SW 1271 (cell line): ENCODE measurements around the gene OBSCN.

Experiments
- DNase-seq, 2 experiments: peaks; one replicate each; lab custom pipeline; 2025; lab: John Stamatoyannopoulos, UW

Gene OBSCN

GRCh38 chr1:228323401-228323800 lies 115.6 kb downstream of the OBSCN start:
- no peak for DNase-seq

GRCh38 chr1:228325267-228325666 lies 117.4 kb downstream of the OBSCN start:
- no peak for DNase-seq

DNA sequence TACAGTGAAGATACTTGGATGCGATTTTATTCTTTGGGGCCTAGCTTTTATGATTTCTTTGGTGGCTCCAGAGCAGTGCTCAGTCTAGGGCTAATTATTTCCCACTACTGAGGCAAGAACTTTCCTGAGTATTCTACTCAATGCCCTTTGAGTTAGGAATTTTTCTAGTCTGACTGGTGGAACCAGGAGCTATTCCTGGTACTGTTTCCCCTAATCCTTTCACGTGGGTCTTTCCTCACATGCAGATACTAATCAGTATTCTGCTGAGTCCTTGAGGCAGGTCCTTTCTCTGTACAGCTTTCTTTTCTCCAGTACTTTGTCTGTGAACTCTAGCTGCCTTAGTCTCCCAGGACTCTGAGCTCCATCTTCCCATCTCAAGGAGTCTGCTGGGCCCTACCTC lies 122.0 kb downstream of the OBSCN start:
- no peak for DNase-seq

GRCh38 chr1:228332797-228333738 lies 125.2 kb downstream of the OBSCN start:
- DNase-seq = no peak

DNA sequence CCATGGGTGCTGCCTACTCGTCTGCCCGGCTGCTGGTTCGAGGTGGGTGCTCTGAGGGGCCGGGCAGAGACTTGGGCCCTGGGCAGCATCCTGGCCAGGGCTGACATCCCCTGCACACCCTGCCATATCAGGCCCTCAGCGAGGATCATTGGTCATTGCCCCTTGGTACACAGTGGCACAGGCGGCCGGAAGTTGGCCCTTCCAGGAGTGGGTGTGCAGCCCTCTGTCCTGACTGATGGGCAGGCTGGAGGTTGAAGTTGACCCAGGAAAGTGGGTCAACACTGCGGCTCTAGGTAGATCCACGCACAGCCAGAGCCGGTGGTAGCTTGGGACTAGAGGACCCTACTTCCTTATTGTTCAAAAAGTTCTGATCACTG lies 125.9 kb downstream of the OBSCN start:
- no peak for DNase-seq

DNA sequence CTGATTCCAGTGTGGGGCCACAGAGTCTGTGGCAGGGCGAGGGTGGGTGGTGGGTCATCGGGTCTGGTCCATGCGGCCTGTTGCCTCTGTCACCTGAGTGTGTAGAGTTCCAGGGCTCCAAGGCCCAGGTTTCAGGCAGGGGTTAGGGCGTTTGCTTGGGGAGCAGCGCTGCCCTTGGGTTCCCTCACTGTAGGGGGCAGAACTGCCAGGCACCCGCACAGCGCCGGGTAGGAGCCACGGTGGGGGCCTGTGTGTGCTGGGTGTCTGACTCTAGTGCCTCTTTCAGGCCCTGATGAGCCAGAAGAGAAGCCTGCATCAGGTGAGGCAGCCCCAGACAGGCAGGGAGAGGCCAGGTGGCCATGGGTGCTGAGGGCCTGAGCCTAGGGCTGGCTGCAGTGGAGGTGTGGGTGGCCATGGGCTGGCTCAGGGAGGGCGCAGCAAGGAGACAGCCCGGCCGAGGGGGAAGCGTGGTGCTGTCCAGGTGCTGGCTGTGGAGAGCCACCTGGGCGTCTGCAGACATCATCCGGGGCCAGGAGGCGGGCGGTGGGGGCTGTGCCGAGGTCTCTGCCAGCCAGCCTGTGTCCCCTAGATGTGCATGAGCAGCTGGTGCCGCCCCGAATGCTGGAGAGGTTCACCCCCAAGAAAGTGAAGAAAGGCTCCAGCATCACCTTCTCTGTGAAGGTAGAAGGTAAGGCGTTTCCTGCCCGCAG lies 126.5 kb downstream of the OBSCN start:
- no peak for DNase-seq

DNA sequence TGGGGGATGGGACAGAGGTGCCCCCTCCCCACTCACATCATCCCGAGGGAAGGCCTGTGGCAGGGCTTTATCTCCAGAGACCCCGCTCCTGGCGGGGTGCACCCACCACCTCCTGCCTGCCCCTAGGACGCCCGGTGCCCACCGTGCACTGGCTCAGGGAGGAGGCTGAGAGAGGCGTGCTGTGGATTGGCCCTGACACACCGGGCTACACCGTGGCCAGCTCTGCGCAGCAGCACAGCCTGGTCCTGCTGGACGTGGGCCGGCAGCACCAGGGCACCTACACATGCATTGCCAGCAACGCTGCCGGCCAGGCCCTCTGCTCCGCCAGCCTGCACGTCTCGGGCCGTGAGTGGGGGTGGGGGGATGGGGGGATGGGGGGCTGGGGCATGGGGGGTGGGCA lies 127.1 kb downstream of the OBSCN start:
- no peak for DNase-seq

GRCh38 chr1:228335406-228336307 lies 127.8 kb downstream of the OBSCN start:
- no peak for DNase-seq

- DNase-seq = no peak
Observed at GRCh38 chr1:228336308-228337030, 128.6 kb downstream of the OBSCN start.

DNA sequence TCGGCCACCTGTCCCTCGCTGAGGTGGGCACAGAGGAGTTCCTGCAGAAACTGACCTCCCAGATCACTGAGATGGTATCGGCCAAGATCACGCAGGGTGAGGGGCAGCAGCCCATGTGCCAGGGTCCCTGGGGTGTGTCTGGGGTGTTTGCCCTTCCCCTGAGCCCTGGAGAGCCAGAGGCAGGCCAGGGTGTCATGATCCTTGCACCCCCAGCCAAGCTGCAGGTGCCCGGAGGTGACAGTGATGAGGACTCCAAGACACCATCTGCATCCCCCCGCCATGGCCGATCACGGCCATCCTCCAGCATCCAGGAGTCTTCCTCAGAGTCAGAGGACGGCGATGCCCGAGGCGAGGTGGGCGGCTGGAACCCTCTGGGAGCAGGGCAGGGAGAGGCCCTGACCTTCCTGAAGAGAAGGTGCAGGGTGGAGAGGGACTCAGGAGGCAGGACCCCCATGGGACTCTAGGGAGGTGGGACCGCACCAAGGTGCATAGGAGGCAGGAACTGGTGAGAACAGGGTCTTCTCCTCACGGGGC lies 129.3 kb downstream of the OBSCN start:
- DNase-seq = no peak

DNA sequence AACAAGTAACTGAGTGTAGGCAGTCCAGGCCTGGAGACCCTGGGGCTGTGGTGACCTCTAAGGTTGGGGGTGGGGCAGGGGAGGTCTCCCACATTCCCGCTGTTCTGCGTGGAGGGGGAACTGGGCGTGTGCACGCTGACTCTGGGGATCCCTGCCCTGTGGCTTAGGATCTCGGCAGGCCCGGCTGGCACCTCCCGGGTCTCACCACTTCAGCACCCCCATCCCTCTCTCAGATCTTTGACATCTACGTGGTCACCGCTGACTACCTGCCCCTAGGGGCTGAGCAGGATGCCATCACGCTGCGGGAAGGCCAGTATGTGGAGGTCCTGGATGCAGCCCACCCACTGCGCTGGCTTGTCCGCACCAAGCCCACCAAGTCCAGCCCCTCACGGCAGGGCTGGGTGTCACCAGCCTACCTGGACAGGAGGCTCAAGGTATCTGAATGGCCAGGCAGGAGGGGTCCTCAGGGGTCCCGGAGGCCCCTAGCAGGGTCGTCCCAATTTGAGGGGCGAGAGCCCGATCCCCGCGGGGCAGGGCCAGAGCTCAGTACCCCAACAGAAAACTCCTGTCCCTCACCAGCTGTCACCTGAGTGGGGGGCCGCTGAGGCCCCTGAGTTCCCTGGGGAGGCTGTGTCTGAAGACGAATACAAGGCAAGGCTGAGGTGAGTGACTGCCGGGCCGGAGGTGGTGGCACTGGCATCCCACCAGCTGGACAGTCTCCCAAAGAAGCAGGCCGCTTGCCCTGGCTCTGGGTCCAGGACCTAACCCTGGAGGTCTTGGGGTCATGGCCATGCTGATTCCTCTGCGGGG lies 130.1 kb downstream of the OBSCN start:
- no peak for DNase-seq

DNA sequence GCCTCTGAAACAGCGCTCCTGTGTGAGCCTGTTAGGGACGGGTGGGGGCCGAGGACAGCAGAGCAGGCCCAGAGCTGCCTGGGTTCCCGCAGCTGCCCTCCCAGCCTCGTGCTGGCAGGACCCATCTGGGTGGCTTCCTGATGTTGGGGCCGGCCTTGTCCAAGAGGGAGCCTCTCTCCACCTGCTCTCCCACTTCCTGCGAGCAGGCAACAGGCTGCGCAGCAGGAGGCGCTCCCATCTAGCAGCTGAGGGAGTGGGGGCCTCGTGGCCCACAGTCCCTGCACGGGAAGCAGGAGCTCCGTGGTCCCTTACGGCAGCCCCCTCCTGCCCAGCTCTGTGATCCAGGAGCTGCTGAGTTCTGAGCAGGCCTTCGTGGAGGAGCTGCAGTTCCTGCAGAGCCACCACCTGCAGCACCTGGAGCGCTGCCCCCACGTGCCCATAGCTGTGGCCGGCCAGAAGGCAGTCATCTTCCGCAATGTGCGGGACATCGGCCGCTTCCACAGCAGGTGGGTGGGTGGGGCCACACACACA lies 130.7 kb downstream of the OBSCN start:
- no peak for DNase-seq

- DNase-seq = no peak
Observed at GRCh38 chr1:228339059-228339704, 131.3 kb downstream of the OBSCN start.

- no peak for DNase-seq
Observed at GRCh38 chr1:228339766-228340685, 132.2 kb downstream of the OBSCN start.

DNA sequence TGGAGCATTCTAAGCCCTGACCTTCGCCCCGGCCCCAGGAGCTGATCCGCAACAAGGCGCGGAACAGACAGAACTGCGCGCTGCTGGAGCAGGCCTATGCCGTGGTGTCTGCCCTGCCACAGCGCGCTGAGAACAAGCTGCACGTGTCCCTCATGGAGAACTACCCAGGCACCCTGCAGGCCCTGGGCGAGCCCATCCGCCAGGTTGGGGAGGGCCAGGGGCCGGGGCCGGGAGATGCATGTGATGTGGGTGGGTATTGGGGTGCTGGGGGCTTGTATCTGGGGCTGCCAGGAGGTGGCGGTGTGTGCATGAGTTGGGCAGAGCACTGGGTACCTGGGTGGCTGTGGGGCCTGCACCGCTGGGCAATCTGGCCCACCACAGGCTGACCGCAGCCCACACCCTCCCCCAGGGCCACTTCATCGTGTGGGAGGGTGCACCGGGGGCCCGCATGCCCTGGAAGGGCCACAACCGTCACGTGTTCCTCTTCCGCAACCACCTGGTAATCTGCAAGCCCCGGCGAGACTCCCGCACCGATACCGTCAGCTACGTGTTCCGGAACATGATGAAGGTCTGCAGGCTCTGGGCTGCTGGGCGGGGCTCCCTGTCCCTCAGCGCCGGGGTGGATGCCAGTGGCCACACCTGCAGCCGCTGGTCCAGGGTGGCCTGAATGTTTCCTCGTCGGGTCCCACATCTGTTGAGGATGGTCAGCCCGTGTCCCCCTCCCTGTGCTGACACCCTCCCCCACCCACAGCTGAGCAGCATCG lies 133.0 kb downstream of the OBSCN start:
- DNase-seq = no peak

DNA sequence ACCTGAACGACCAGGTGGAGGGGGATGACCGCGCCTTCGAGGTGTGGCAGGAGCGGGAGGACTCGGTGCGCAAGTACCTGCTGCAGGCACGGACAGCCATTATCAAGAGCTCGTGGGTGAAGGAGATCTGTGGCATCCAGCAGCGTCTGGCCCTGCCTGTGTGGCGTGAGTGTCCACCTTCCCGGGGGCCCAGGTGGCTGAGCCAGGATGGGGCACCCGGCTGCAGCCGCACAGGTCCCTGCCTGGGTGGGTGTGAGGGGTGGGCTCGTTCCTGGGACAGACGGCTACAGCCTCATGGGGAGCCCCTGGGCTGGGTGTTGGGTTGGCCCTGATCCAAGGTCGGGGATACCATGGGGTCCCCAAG lies 133.6 kb downstream of the OBSCN start:
- no peak for DNase-seq

- no peak for DNase-seq
Observed at GRCh38 chr1:228341814-228342626, 134.2 kb downstream of the OBSCN start.
